ENCODE results near the gene HMGA1. TPM values are rescaled to one million over a fixed set of nuclear protein-coding genes. Genes with fewer than 3 reads are reported as not detected.
A peak's percentile ranks its signal among the peaks of the same experiment; 100 is the strongest.

HMGA1 gene
- total RNA-seq, 1 experiment from 2014 or later = 2,446 TPM

DNA sequence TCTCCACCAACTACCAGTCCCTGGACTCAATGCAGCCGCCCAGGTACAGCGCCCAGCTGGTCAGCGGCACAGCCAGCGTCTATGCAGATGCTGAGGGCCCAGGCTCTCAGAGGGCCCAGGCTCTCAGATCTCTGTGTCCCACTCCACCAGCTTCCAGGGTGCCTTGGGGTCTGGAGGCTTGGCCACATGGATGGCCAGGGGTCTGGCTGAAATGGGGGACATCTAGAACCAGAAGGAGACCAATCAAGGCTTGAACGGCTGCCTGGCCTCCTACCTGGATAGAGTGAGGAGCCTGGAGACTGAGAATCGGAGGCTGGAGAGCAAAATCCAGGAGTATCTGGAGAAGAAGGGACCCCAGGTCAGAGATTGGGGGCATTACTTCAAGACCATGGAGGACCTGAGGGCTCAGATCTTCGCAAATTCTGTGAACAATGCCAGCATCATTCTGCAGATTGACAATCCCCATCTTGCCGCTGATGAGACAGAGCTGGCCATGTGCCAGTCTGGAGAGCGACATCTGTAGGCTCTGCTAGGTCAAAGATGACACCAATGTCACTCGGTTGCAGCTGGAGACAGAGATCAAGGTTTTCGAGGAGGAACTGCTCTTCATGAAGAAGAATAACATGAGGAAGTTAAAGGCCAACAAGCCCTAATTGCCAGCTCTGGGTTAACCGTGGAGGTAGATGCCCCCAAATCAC is 46.7 kb upstream of the HMGA1 start:
- no peak overlapping the region for H3K27ac Mint-ChIP-seq
- H3K27me3 Mint-ChIP-seq (ENCODE audit: low read depth) = no peaks in the 10 kb centered on the region
- ChIA-PET CTCF (interaction anchor here (0.9 to 3.4 kb wide), 4 partner anchors 27 to 225 kb away, joined by 3 to 19 read pairs (median 4); no protein-coding TSS in a partner anchor), POLR2A (no interaction called here)
- no peaks in the 10 kb centered on the region for H3K36me3 Mint-ChIP-seq
- TF ChIP-seq SOX15 (CRISPR knock-in tag; IDR thresholded peaks at IDR 0.05) = no peak
- no peak for TF ChIP-seq GRHL2 (CRISPR knock-in tag; IDR thresholded peaks at IDR 0.05; ENCODE audit: insufficient replicate concordance, severe bottlenecking)
- TF ChIP-seq, protein P1, sequence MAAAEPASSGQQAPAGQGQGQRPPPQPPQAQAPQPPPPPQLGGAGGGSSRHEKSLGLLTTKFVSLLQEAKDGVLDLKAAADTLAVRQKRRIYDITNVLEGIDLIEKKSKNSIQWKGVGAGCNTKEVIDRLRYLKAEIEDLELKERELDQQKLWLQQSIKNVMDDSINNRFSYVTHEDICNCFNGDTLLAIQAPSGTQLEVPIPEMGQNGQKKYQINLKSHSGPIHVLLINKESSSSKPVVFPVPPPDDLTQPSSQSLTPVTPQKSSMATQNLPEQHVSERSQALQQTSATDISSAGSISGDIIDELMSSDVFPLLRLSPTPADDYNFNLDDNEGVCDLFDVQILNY (CRISPR knock-in tag; IDR thresholded peaks at IDR 0.05) = no peak
- no peak for TF ChIP-seq ZNF138 (CRISPR knock-in tag; conservative IDR thresholded peaks at IDR 0.05)
- TF ChIP-seq MXD4 (CRISPR knock-in tag; IDR thresholded peaks at IDR 0.05; ENCODE audit: borderline replicate concordance) = no peak
- TF ChIP-seq, protein P2, sequence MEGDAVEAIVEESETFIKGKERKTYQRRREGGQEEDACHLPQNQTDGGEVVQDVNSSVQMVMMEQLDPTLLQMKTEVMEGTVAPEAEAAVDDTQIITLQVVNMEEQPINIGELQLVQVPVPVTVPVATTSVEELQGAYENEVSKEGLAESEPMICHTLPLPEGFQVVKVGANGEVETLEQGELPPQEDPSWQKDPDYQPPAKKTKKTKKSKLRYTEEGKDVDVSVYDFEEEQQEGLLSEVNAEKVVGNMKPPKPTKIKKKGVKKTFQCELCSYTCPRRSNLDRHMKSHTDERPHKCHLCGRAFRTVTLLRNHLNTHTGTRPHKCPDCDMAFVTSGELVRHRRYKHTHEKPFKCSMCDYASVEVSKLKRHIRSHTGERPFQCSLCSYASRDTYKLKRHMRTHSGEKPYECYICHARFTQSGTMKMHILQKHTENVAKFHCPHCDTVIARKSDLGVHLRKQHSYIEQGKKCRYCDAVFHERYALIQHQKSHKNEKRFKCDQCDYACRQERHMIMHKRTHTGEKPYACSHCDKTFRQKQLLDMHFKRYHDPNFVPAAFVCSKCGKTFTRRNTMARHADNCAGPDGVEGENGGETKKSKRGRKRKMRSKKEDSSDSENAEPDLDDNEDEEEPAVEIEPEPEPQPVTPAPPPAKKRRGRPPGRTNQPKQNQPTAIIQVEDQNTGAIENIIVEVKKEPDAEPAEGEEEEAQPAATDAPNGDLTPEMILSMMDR (IDR thresholded peaks at IDR 0.05) = no peak
- no peak for TF ChIP-seq CREM (CRISPR knock-in tag; IDR thresholded peaks at IDR 0.05)
- TF ChIP-seq RELA (CRISPR knock-in tag; IDR thresholded peaks at IDR 0.05; ENCODE audit: borderline replicate concordance) = no peak
- TF ChIP-seq, protein P3, sequence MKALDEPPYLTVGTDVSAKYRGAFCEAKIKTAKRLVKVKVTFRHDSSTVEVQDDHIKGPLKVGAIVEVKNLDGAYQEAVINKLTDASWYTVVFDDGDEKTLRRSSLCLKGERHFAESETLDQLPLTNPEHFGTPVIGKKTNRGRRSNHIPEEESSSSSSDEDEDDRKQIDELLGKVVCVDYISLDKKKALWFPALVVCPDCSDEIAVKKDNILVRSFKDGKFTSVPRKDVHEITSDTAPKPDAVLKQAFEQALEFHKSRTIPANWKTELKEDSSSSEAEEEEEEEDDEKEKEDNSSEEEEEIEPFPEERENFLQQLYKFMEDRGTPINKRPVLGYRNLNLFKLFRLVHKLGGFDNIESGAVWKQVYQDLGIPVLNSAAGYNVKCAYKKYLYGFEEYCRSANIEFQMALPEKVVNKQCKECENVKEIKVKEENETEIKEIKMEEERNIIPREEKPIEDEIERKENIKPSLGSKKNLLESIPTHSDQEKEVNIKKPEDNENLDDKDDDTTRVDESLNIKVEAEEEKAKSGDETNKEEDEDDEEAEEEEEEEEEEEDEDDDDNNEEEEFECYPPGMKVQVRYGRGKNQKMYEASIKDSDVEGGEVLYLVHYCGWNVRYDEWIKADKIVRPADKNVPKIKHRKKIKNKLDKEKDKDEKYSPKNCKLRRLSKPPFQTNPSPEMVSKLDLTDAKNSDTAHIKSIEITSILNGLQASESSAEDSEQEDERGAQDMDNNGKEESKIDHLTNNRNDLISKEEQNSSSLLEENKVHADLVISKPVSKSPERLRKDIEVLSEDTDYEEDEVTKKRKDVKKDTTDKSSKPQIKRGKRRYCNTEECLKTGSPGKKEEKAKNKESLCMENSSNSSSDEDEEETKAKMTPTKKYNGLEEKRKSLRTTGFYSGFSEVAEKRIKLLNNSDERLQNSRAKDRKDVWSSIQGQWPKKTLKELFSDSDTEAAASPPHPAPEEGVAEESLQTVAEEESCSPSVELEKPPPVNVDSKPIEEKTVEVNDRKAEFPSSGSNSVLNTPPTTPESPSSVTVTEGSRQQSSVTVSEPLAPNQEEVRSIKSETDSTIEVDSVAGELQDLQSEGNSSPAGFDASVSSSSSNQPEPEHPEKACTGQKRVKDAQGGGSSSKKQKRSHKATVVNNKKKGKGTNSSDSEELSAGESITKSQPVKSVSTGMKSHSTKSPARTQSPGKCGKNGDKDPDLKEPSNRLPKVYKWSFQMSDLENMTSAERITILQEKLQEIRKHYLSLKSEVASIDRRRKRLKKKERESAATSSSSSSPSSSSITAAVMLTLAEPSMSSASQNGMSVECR (CRISPR knock-in tag; IDR thresholded peaks at IDR 0.05; ENCODE audit: borderline replicate concordance) = no peak
- TF ChIP-seq NFYB (CRISPR knock-in tag; conservative IDR thresholded peaks at IDR 0.05; ENCODE audit: low read depth) = no peak
- no peak for TF ChIP-seq ELF4 (CRISPR knock-in tag; IDR thresholded peaks at IDR 0.05; ENCODE audit: low read depth)
- TF ChIP-seq, protein P4, sequence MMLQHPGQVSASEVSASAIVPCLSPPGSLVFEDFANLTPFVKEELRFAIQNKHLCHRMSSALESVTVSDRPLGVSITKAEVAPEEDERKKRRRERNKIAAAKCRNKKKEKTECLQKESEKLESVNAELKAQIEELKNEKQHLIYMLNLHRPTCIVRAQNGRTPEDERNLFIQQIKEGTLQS (CRISPR knock-in tag; conservative IDR thresholded peaks at IDR 0.05) = no peak
- no peaks in the 10 kb centered on the region for H3K4me1 Mint-ChIP-seq
- no peaks in the 10 kb centered on the region for H3K9me3 Mint-ChIP-seq
- ATAC-seq = no peak
- DNase-seq (ENCODE audit: low spot score) = no peak
- no peak overlapping the region for H3K4me3 Mint-ChIP-seq

DNA sequence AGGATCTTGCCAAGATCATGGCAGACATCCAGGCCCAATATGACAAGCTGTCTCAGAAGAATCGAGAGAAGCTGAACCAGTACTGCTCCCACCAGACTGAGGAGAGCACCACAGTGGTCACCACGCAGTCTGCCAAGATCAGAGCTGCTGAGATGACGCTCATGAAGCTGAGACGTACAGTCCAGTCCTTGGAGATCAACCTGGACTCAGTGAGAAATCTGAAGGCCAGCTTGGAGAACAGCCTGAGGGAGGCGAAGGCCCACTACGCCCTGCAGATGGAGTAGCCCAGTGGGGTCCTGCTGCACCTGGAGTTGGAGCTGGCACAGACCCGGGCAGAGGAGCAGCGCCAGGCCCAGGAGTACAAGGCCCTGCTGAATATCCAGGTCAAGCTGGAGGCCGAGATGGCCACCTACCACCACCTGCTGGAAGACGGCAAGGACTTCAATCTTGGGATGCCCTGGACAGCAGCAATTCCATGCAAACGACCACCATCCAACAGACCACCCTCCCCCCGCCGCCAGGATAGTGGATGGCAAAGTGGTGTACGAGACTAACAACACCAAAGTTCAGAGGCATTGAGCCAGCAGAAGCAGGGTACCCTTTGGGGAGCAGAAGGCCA is 46.1 kb upstream of the HMGA1 start:
- no peaks in the 10 kb centered on the region for H3K36me3 Mint-ChIP-seq
- POLR2A ChIA-PET = interaction anchor here (0.5 kb wide), 1 partner anchor 161 kb away, joined by 6 read pairs; no protein-coding TSS in a partner anchor

DNA sequence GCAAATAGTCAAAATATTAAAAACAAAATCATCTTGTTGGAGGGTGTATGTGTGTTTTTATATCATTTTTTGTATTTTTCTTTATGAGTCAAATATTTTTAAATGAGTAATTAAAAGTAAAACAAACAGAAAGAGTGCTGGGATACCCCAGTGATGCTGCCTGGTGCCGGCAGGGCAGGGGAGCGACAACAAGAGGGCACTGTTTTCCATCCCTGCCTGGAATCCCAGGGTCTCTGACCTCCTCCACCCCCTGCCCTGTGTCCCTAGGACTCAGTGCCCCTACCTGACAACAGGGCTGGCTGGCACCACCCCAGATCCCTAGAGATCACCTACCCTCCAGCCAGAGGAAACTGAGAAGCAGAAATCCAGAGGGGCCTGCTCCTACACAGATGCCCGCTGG is 41.9 kb upstream of the HMGA1 start:
- POLR2A ChIA-PET = no interaction called here
- no peak for DNase-seq (ENCODE audit: low spot score)
- TF ChIP-seq NR3C1 (CRISPR knock-in tag; conservative IDR thresholded peaks at IDR 0.05; ENCODE audit: low read depth) (no peak), ZNF263 (CRISPR knock-in tag; IDR thresholded peaks at IDR 0.05; ENCODE audit: low read depth) (no peak), ZNF138 (CRISPR knock-in tag; conservative IDR thresholded peaks at IDR 0.05) (no peak)
- TF ChIP-seq, protein P5, sequence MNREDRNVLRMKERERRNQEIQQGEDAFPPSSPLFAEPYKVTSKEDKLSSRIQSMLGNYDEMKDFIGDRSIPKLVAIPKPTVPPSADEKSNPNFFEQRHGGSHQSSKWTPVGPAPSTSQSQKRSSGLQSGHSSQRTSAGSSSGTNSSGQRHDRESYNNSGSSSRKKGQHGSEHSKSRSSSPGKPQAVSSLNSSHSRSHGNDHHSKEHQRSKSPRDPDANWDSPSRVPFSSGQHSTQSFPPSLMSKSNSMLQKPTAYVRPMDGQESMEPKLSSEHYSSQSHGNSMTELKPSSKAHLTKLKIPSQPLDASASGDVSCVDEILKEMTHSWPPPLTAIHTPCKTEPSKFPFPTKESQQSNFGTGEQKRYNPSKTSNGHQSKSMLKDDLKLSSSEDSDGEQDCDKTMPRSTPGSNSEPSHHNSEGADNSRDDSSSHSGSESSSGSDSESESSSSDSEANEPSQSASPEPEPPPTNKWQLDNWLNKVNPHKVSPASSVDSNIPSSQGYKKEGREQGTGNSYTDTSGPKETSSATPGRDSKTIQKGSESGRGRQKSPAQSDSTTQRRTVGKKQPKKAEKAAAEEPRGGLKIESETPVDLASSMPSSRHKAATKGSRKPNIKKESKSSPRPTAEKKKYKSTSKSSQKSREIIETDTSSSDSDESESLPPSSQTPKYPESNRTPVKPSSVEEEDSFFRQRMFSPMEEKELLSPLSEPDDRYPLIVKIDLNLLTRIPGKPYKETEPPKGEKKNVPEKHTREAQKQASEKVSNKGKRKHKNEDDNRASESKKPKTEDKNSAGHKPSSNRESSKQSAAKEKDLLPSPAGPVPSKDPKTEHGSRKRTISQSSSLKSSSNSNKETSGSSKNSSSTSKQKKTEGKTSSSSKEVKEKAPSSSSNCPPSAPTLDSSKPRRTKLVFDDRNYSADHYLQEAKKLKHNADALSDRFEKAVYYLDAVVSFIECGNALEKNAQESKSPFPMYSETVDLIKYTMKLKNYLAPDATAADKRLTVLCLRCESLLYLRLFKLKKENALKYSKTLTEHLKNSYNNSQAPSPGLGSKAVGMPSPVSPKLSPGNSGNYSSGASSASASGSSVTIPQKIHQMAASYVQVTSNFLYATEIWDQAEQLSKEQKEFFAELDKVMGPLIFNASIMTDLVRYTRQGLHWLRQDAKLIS (CRISPR knock-in tag; IDR thresholded peaks at IDR 0.05; ENCODE audit: borderline replicate concordance) = no peak

More for the DNA sequence above, 46.1 kb upstream of the HMGA1 start:
- no peak overlapping the region for H3K4me3 Mint-ChIP-seq
- peak; percentile 46 for ATAC-seq
- CTCF ChIA-PET = interaction anchor here (0.6 to 3.4 kb wide), 7 partner anchors 27 to 225 kb away, joined by 3 to 19 read pairs (median 3); partner anchors contain the start of gene SMIM29
- DNase-seq (ENCODE audit: low spot score) = no peak
- no peak overlapping the region for H3K27ac Mint-ChIP-seq
- no peaks in the 10 kb centered on the region for H3K9me3 Mint-ChIP-seq
- TF ChIP-seq CREM (CRISPR knock-in tag; IDR thresholded peaks at IDR 0.05) = no peak
- peaks cover 4% of the 10 kb centered on the region for H3K27me3 Mint-ChIP-seq (ENCODE audit: low read depth)
- H3K4me1 Mint-ChIP-seq = 0 out of 2 replicates have a peak, but pooled peaks cover 3% of the 10 kb centered on the region

More for the DNA sequence above, 41.9 kb upstream of the HMGA1 start:
- no peak overlapping the region for H3K27ac Mint-ChIP-seq
- H3K9me3 Mint-ChIP-seq = no peaks in the 10 kb centered on the region
- CTCF ChIA-PET = interaction anchor here (3.4 kb wide), 1 partner anchor 45 kb away, joined by 14 read pairs; no protein-coding TSS in a partner anchor
- H3K36me3 Mint-ChIP-seq = no peaks in the 10 kb centered on the region
- ATAC-seq = peak; percentile 40
- H3K4me3 Mint-ChIP-seq = no peak overlapping the region
- peaks cover 18% of the 10 kb centered on the region for H3K4me1 Mint-ChIP-seq
- H3K27me3 Mint-ChIP-seq (ENCODE audit: low read depth) = peaks cover 4% of the 10 kb centered on the region

Measured in WTC11 (cell line).